Measurements from ENCODE around the gene PPM1A.

- peak; percentile 86 for TF ChIP-seq CTCF (IDR thresholded peaks at IDR 0.05)
- TF ChIP-seq POLR2AphosphoS5 (IDR thresholded peaks at IDR 0.05; ENCODE audit: low read depth, low read length), result no peak
- no peak for TF ChIP-seq REST (IDR thresholded peaks at IDR 0.05; ENCODE audit: insufficient read depth in 1 of 2, low read depth in 2 of 2, low read length in 1 of 2)
- no peak for TF ChIP-seq SIN3A (IDR thresholded peaks at IDR 0.05; ENCODE audit: borderline replicate concordance, insufficient read depth, low read depth, low read length)
Observed at GRCh38 chr14:60331201-60332045, 82.4 kb downstream of the PPM1A start.

Data from Panc1 (cell line).